Stimulated activated CD4-positive, alpha-beta T cell treated with anti-CD3 and anti-CD28 coated beads, Interleukin-4, amount 100 ng/mL, for 24 hours (primary cell): Measurements from ENCODE around the gene CTAG1A.
"Not testable (repeated sequence)": the region's sequence is repeated elsewhere in the genome, so short reads cannot be mapped to it uniquely, and the experiment has no call there.

Experiments used
- DNase-seq: peaks from one replicate; pipeline ENCODE4 v3.0.0-alpha.2; 2020

CTAG1A gene

GRCh38 chrX:154620767-154621414 is 36.0 kb downstream of the CTAG1A start:
- not testable (repeated sequence) for DNase-seq

- DNase-seq = not testable (repeated sequence)
These were observed 44.0 kb downstream of the CTAG1A start for GRCh38 chrX:154628960-154629359.

GRCh38 chrX:154630949-154631348 is 46.0 kb downstream of the CTAG1A start:
- not testable (repeated sequence) for DNase-seq

GRCh38 chrX:154633661-154634060 is 48.7 kb downstream of the CTAG1A start:
- not testable (repeated sequence) for DNase-seq
